AG04449 (cell line): ENCODE data around the gene CAMTA1.

ENCODE experiments used
- CTCF ChIA-PET: fragments of 350-600 bp; formaldehyde crosslinking; extraction: SDS; loops from one replicate; lab custom pipeline; 2021; ENCODE audit warnings: antibody characterized with exemption; lab: Yijun Ruan, JAX
- POLR2A ChIA-PET: fragments of 400-600, 350-600 bp; formaldehyde crosslinking; extraction: SDS; loops from one replicate; lab custom pipeline; 2020; ENCODE audit warnings: antibody characterized with exemption, inconsistent platforms; lab: Yijun Ruan, JAX
- DNase-seq: peaks from one replicate; pipeline ENCODE4 v3.0.0-alpha.2; 2010; ENCODE audit warnings: low read depth, low spot score
- H3K4me3 ChIP-seq: 2 replicates; pipeline ENCODE4 v1.5.1; 2011; ENCODE audit warnings: low read depth, mild to moderate bottlenecking, control low read depth, low read length
- TF ChIP-seq, protein P1 (sequence below): IDR thresholded peaks from one replicate; pipeline ENCODE4 v1.5.1; 2011; ENCODE audit warnings: mild to moderate bottlenecking, moderate library complexity, low read length, control low read depth, inconsistent platforms; ENCODE audit not compliant: insufficient read depth; ENCODE audit errors: missing control alignments

CAMTA1 gene

DNA sequence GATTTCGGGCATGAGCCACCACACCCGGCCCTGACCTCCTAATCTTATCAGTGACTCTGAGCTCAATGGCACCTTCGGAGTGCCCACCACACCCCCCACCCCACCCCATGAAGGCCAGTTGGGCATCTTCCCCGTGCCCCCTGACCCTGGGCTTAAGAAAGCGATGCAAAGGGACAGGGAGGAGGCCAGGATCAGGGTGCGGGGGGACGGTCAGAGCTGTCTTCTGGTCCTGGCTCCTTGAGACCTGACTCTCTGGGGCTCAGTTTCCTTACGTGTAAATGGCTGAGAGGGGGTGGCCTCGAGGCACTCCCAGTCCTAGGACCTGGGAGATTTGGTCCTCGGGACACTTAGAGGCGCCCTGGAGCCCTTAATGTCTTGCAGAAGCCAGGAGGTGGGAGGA lies 881.9 kb downstream of the CAMTA1 start:
- no peak overlapping the region for H3K4me3 ChIP-seq
- TF ChIP-seq, protein P1, sequence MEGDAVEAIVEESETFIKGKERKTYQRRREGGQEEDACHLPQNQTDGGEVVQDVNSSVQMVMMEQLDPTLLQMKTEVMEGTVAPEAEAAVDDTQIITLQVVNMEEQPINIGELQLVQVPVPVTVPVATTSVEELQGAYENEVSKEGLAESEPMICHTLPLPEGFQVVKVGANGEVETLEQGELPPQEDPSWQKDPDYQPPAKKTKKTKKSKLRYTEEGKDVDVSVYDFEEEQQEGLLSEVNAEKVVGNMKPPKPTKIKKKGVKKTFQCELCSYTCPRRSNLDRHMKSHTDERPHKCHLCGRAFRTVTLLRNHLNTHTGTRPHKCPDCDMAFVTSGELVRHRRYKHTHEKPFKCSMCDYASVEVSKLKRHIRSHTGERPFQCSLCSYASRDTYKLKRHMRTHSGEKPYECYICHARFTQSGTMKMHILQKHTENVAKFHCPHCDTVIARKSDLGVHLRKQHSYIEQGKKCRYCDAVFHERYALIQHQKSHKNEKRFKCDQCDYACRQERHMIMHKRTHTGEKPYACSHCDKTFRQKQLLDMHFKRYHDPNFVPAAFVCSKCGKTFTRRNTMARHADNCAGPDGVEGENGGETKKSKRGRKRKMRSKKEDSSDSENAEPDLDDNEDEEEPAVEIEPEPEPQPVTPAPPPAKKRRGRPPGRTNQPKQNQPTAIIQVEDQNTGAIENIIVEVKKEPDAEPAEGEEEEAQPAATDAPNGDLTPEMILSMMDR: no peak
- ChIA-PET POLR2A (interaction anchor here (1.4 kb wide), 1 partner anchor 85 kb away, joined by 5 read pairs; no protein-coding TSS in a partner anchor), CTCF (interaction anchor here (0.7 to 24.8 kb wide), 39 partner anchors 7 to 827 kb away, joined by 3 to 1214 read pairs (median 10); partner anchors contain the start of genes PER3 and VAMP3)
- DNase-seq: no peak

GRCh38 chr1:7667625-7668218 lies 882.5 kb downstream of the CAMTA1 start:
- ChIA-PET POLR2A (interaction anchor here (0.9 to 1.5 kb wide), 3 partner anchors 85 to 294 kb away, joined by 3 to 5 read pairs (median 3); partner anchors contain the start of gene PARK7), CTCF (interaction anchor here (0.6 to 24.8 kb wide), 51 partner anchors 8 to 896 kb away, joined by 3 to 1214 read pairs (median 6); partner anchors contain the start of genes PER3, TNFRSF9 and VAMP3)
- H3K4me3 ChIP-seq: no peak overlapping the region
- TF ChIP-seq, protein P1: peak; percentile 100
- DNase-seq: no peak

DNA sequence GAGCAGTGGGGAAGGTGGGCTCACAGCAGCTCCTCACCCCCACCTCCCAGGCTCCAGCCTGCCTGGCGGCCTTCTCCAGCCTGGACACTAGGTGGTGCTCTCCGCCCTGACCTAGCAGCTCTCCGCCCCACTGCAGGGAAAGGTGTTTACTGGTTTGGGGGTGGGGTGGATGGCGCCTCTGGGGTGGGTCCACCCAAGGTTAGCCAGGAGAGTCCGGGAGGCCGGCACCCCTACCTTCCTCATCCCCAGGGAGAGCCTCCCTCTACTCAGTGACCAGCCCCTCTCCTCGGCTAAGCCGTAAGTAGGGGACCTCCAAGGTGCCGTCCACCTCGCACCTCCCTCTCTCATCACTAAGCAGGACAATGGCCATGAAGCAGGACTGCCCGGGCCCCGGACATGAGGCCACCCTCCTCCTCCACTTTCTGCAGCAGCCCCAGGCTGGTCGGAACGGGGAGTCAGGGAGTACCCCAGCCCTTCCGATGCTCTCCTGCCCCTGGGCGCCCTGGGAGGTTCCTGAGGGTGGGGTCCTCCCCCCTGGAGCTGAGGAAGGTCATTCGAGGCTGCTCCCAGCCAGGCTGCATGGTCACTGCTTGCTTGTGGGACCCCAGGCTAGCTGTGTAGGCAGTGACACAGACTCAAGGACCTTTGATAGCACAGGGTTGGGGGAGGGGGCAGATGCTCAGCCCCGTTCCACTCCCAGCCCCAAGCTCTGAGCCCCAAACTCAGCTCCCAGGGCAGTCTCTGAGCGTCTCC lies 884.5 kb downstream of the CAMTA1 start:
- DNase-seq: no peak
- H3K4me3 ChIP-seq: no peak overlapping the region
- CTCF ChIA-PET: interaction anchor here (0.7 to 24.8 kb wide), 42 partner anchors 9 to 867 kb away, joined by 3 to 1214 read pairs (median 6); partner anchors contain the start of genes TNFRSF9 and VAMP3
- TF ChIP-seq, protein P1: peak; percentile 92
- POLR2A ChIA-PET: interaction anchor here (0.6 kb wide), 1 partner anchor 88 kb away, joined by 4 read pairs; no protein-coding TSS in a partner anchor

- TF ChIP-seq, protein P1: no peak
- H3K4me3 ChIP-seq: no peak overlapping the region
- CTCF ChIA-PET: interaction anchor here (0.8 to 24.8 kb wide), 16 partner anchors 9 to 868 kb away, joined by 3 to 1214 read pairs (median 44); partner anchors contain the start of gene VAMP3
- POLR2A ChIA-PET: interaction anchor here (0.6 kb wide), 1 partner anchor 87 kb away, joined by 4 read pairs; no protein-coding TSS in a partner anchor
- no peak for DNase-seq
Observed at GRCh38 chr1:7670334-7671145, 885.3 kb downstream of the CAMTA1 start.

- ChIA-PET CTCF (interaction anchor here (2.6 to 24.8 kb wide), 7 partner anchors 8 to 232 kb away, joined by 10 to 1214 read pairs (median 108); no protein-coding TSS in a partner anchor), POLR2A (no interaction called here)
- H3K4me3 ChIP-seq: no peak overlapping the region
- TF ChIP-seq, protein P1: no peak
- DNase-seq: no peak
Observed at GRCh38 chr1:7671146-7671465, 885.9 kb downstream of the CAMTA1 start.
